BE2C (cell line): ENCODE results near the gene PLA2G4B.

Experiments
- DNase-seq: peaks from one replicate; pipeline ENCODE4 v3.0.0-alpha.2; 2020
- H3K27me3 ChIP-seq: fragments of 250-450 bp; sonication (Bioruptor Pico); 2 replicates; pipeline ENCODE4 v1.5.1; 2020; ENCODE audit warnings: mild to moderate bottlenecking
- H3K36me3 ChIP-seq: fragments of 250-450 bp; sonication (Bioruptor Pico); 2 replicates; pipeline ENCODE4 v1.5.1; 2020; ENCODE audit warnings: mild to moderate bottlenecking
- H3K4me1 ChIP-seq: fragments of 250-450 bp; sonication (Bioruptor Pico); 2 replicates; pipeline ENCODE4 v1.5.1; 2020
- H3K4me3 ChIP-seq: 2 replicates; pipeline ENCODE4 v1.5.1; 2011; ENCODE audit warnings: low read depth, low read length
- H3K9me3 ChIP-seq: fragments of 250-450 bp; sonication (Bioruptor Pico); 2 replicates; pipeline ENCODE4 v1.5.1; 2020
- CTCF ChIP-seq: IDR thresholded peaks from 2 replicates; pipeline ENCODE4 v1.5.1; 2012; ENCODE audit warnings: mild to moderate bottlenecking, low read depth, low read length

The PLA2G4B gene

GRCh38 chr15:41851755-41852370 is 13.2 kb downstream of the PLA2G4B start:
- Histone ChIP-seq H3K9me3 (no peaks in the 10 kb centered on the region), H3K4me3 (no peak overlapping the region), H3K27me3 (no peaks in the 10 kb centered on the region), H3K4me1 (no peaks in the 10 kb centered on the region; the same call in 1 of the 2 replicates), H3K36me3 (no peaks in the 10 kb centered on the region)
- DNase-seq, result no peak
- TF ChIP-seq CTCF, result no peak

GRCh38 chr15:41852736-41853590 is 14.3 kb downstream of the PLA2G4B start:
- Histone ChIP-seq H3K27me3 (no peaks in the 10 kb centered on the region), H3K36me3 (no peaks in the 10 kb centered on the region), H3K9me3 (no peaks in the 10 kb centered on the region), H3K4me1 (no peaks in the 10 kb centered on the region; the same call in 1 of the 2 replicates), H3K4me3 (no peak overlapping the region)
- DNase-seq, result no peak
- no peak for TF ChIP-seq CTCF

- Histone ChIP-seq H3K36me3 (no peaks in the 10 kb centered on the region), H3K9me3 (no peaks in the 10 kb centered on the region), H3K4me1 (no peaks in the 10 kb centered on the region; the same call in 1 of the 2 replicates), H3K27me3 (no peaks in the 10 kb centered on the region), H3K4me3 (no peak overlapping the region)
- no peak for TF ChIP-seq CTCF
- no peak for DNase-seq
Observed at GRCh38 chr15:41853831-41854230, 15.2 kb downstream of the PLA2G4B start.

GRCh38 chr15:41854443-41854842 is 15.8 kb downstream of the PLA2G4B start:
- no peaks in the 10 kb centered on the region for H3K27me3 ChIP-seq
- no peak for TF ChIP-seq CTCF
- no peak for DNase-seq
- no peaks in the 10 kb centered on the region for H3K9me3 ChIP-seq
- H3K4me3 ChIP-seq, result no peak overlapping the region
- H3K36me3 ChIP-seq, result no peaks in the 10 kb centered on the region
- H3K4me1 ChIP-seq, result no peaks in the 10 kb centered on the region; the same call in 1 of the 2 replicates

GRCh38 chr15:41855261-41855961 is 16.8 kb downstream of the PLA2G4B start:
- TF ChIP-seq CTCF, result no peak
- no peak overlapping the region for H3K4me3 ChIP-seq

GRCh38 chr15:41856262-41856661 is 17.6 kb downstream of the PLA2G4B start:
- no peak for TF ChIP-seq CTCF
- no peak for DNase-seq
- no peaks in the 10 kb centered on the region for H3K9me3 ChIP-seq
- no peaks in the 10 kb centered on the region for H3K36me3 ChIP-seq
- no peaks in the 10 kb centered on the region for H3K4me1 ChIP-seq
- no peaks in the 10 kb centered on the region for H3K27me3 ChIP-seq
- H3K4me3 ChIP-seq, result no peak overlapping the region

More at GRCh38 chr15:41855261-41855961, 16.8 kb downstream of the PLA2G4B start:
- Histone ChIP-seq H3K27me3 (no peaks in the 10 kb centered on the region), H3K9me3 (no peaks in the 10 kb centered on the region), H3K36me3 (no peaks in the 10 kb centered on the region), H3K4me1 (no peaks in the 10 kb centered on the region)
- DNase-seq, result no peak
